Stimulated activated naive CD4-positive, alpha-beta T cell (primary cell): ENCODE data around the gene WBP11.
"Not testable (repeated sequence)": the region's sequence is repeated elsewhere in the genome, so short reads cannot be mapped to it uniquely, and the experiment has no call there.

Source experiments
- DNase-seq, 6 experiments: peaks; one replicate each; lab custom pipeline; 2025; lab: John Stamatoyannopoulos, UW

Gene WBP11

GRCh38 chr12:14772946-14773345, 30.3 kb downstream of the WBP11 start:
- no peak for DNase-seq

GRCh38 chr12:14771651-14772137, 31.6 kb downstream of the WBP11 start:
- peak; percentile 13 to 78 (median 59) for DNase-seq

GRCh38 chr12:14770496-14771461, 32.5 kb downstream of the WBP11 start:
- DNase-seq: peak; percentile 91 to 96 (median 94)

GRCh38 chr12:14769969-14770495, 33.2 kb downstream of the WBP11 start:
- DNase-seq: peak; percentile 83 to 97 (median 88)

- no peak for DNase-seq
These were observed 33.8 kb downstream of the WBP11 start for GRCh38 chr12:14769466-14769968.

GRCh38 chr12:14768823-14769405, 34.4 kb downstream of the WBP11 start:
- peak in 3 of 6 experiments; percentile 5 to 39 (median 5) for DNase-seq

GRCh38 chr12:14767617-14768016, 35.7 kb downstream of the WBP11 start:
- no peak for DNase-seq

GRCh38 chr12:14766649-14767215, 36.5 kb downstream of the WBP11 start:
- no peak for DNase-seq

- DNase-seq: not testable (repeated sequence)
These were observed 37.3 kb downstream of the WBP11 start for GRCh38 chr12:14766020-14766419.

GRCh38 chr12:14765398-14765797, 37.9 kb downstream of the WBP11 start:
- DNase-seq: no peak

- not testable (repeated sequence) for DNase-seq
These were observed 43.5 kb downstream of the WBP11 start for GRCh38 chr12:14759711-14760280.

GRCh38 chr12:14756334-14757143, 46.7 kb downstream of the WBP11 start:
- no peak for DNase-seq

GRCh38 chr12:14751986-14752385, 51.3 kb downstream of the WBP11 start:
- DNase-seq: no peak

- no peak for DNase-seq
These were observed 60.2 kb downstream of the WBP11 start for GRCh38 chr12:14743061-14743460.

- no peak for DNase-seq
These were observed 61.3 kb downstream of the WBP11 start for GRCh38 chr12:14741942-14742341.

GRCh38 chr12:14741153-14741552, 62.1 kb downstream of the WBP11 start:
- DNase-seq: no peak

- DNase-seq: not testable (repeated sequence)
These were observed 66.8 kb downstream of the WBP11 start for GRCh38 chr12:14736441-14736840.
